Naive B cell (primary cell): ENCODE results near the gene SAMHD1. TPM values are rescaled to one million over a fixed set of nuclear protein-coding genes. Genes with fewer than 3 reads are reported as not detected.
"Not testable (repeated sequence)": the region's sequence is repeated elsewhere in the genome, so short reads cannot be mapped to it uniquely, and the experiment has no call there.

ENCODE experiments used
- ATAC-seq, 2 donors: fragments of 150-1000 bp; cut with Tn5 transposase; 2 replicates each; pipeline ENCODE4 v1.10.0; 2021; ENCODE audit warnings: low read depth in 2 of 2, mild to moderate bottlenecking in 2 of 2, moderate library complexity in 2 of 2
- DNase-seq: peaks from one replicate; pipeline ENCODE4 v3.0.0; 2022
- H3K27ac Mint-ChIP-seq, 6 donors: one replicate each; pipeline ENCODE4 v1.8.0; 2020 to 2022; ENCODE audit warnings: mild to moderate bottlenecking in 6 of 6, mixed read lengths in 6 of 6, moderate library complexity in 5 of 6, inconsistent platforms in 2 of 6
- H3K27me3 Mint-ChIP-seq, 3 donors: one replicate each; pipeline ENCODE4 v1.8.0; 2021 to 2022; ENCODE audit warnings: mixed read lengths in 3 of 3, mild to moderate bottlenecking in 1 of 3
- H3K36me3 Mint-ChIP-seq, 2 donors: one replicate each; pipeline ENCODE4 v1.8.0; 2020 to 2022; ENCODE audit warnings: mixed read lengths in 2 of 2, inconsistent platforms in 1 of 2, mild to moderate bottlenecking in 1 of 2
- H3K4me1 Mint-ChIP-seq, 3 donors: one replicate each; pipeline ENCODE4 v1.8.0; 2020 to 2022; ENCODE audit warnings: mixed read lengths in 3 of 3, inconsistent platforms in 1 of 3, mild to moderate bottlenecking in 1 of 3, moderate library complexity in 1 of 3
- H3K4me3 Mint-ChIP-seq, 8 donors: one replicate each; pipeline ENCODE4 v1.8.0; 2020 to 2022; ENCODE audit warnings: mild to moderate bottlenecking in 8 of 8, mixed read lengths in 8 of 8, moderate library complexity in 8 of 8, inconsistent platforms in 2 of 8
- H3K9me3 Mint-ChIP-seq, 7 donors: one replicate each; pipeline ENCODE4 v1.8.0; 2020 to 2022; ENCODE audit warnings: mixed read lengths in 7 of 7, mild to moderate bottlenecking in 5 of 7, inconsistent platforms in 2 of 7, moderate library complexity in 1 of 7
- polyA plus RNA-seq, 6 donors: library from polyadenylated mRNA; unstranded; fragments of 300-500 nt; fragmentation: Illumina TruSeq; gene quantifications; one replicate each; pipeline ENCODE4 v1.2.3, GENCODE V29; 2021; ENCODE audit warnings: low read depth in 6 of 6

Gene SAMHD1
- polyA plus RNA-seq, 6 donors from 2014 or later: 13.8 to 25.1 (median 20.1) TPM

DNA sequence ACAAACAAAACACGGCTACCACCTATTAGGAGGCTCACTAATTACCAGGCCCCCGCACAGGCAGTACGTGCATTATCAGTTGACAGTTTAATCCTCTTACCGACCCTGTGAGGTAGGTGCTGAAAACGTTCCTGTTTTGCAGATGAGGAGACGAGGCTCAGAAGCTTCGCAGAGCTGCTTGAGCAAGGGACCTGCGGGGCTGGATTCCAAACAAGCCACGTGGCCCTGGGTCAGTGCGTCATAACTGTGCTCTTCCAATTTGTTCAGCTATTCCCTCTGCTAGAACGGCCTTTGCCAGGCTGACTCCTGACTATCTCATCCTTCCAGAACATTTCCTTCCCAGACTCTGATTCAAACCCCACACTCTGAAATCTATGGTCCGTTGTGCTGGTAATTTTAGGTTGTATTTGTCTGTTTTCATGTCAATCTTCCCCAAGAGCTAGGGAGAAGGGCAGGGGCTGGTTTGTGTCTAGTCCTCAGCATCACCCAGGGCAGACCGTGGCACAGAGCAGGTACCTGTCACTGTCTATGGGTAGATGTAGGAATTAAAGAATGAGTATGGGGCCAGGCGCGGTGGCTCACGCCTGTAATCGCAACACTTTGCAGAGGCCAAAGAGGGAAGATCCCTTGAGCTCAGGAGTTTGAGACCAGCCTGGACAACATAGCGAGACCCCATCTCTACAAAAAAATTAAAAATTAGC lies 104.3 kb downstream of the SAMHD1 start:
- DNase-seq: no peak
- ATAC-seq: no peak
- H3K36me3 Mint-ChIP-seq: no peaks in the 10 kb centered on the region
- H3K4me1 Mint-ChIP-seq: peaks cover 44 to 88% (median 79%) of the 10 kb centered on the region in 3 donors
- H3K27ac Mint-ChIP-seq: peak overlapping the region; percentile 94 to 99 (median 96)
- H3K4me3 Mint-ChIP-seq: peak overlapping the region in 6 of 8 donors; percentile 15 to 91 (median 33)
- no peaks in the 10 kb centered on the region for H3K27me3 Mint-ChIP-seq
- peaks cover 0 to 3% (median 0%) of the 10 kb centered on the region in 7 donors for H3K9me3 Mint-ChIP-seq

DNA sequence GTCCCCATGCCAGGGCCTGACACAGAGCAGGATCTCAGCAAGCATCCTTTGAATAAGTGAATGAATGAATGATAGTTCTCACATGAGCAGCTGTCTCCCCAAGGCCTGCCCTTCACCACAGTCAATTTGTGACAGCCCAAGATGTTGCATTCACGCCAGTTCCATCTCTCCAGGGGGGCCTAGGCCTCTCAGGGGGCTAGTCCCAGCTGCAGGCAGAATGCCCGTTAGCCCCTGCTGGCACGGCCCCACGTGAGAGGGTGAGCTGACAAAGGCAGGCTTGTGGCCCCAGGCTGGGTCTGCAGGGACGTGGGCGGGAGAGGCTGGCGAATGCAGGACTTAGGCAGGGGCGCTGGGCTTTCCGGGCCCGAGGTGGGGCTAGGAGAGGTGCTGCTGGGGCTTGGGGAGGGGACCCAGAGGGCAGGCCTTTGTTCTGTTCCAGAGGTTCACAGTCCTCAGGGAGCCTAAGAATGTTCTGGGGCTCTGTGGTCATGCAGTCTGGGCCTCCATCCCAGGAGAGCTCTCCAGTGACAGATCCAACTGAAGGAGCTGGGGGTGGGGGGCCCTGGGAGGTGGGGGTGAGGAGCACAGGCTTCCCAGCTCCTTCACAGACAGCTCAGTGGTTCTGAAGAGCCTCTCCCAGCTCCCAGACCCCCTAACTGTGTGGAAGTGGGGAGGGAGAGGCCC lies 106.1 kb downstream of the SAMHD1 start:
- peak overlapping the region; percentile 66 to 91 (median 76) for H3K4me3 Mint-ChIP-seq
- H3K27ac Mint-ChIP-seq: peak overlapping the region; percentile 94 to 99 (median 96)
- ATAC-seq (no peak), DNase-seq (no peak)
- no peaks in the 10 kb centered on the region for H3K36me3 Mint-ChIP-seq
- no peaks in the 10 kb centered on the region for H3K27me3 Mint-ChIP-seq
- H3K9me3 Mint-ChIP-seq: no peaks in the 10 kb centered on the region
- H3K4me1 Mint-ChIP-seq: peaks cover 44 to 87% (median 79%) of the 10 kb centered on the region in 3 donors

DNA sequence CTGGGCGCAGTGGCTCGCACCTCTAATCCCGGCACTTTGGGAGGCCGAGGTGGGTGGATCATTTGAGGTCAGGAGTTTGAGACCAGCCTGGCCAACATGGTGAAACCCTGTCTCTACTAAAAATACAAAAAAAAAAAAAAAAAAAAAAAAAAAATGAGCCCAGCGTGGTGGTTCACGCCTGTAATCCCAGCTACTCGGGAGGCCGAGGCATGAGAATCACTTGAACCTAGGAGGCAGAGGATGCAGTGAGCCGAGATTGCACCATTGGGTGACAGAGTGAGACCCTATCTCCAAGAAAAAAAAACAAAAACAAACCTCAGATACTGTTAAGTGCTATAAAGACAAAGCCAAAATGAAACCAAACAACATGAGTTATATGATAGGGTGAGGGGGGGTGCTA lies 110.5 kb downstream of the SAMHD1 start:
- H3K27me3 Mint-ChIP-seq, H3K36me3 Mint-ChIP-seq, H3K9me3 Mint-ChIP-seq, DNase-seq, ATAC-seq: not testable (repeated sequence)
- H3K4me3 Mint-ChIP-seq: peak overlapping the region in 5 of 8 donors; percentile 4 to 87 (median 44)
- H3K4me1 Mint-ChIP-seq: peaks cover 43 to 82% (median 78%) of the 10 kb centered on the region in 3 donors
- peak overlapping the region; percentile 94 to 99 (median 98) for H3K27ac Mint-ChIP-seq

Other genes starting within 250 kb of the SAMHD1 start
- gene NDRG3, start 205.6 kb downstream of the SAMHD1 start, polyA plus RNA-seq: 10 to 100 TPM; 45.1 to 70.3 (median 51.2) TPM
- 10 to 100 TPM; 22.5 to 35.9 (median 27.6) TPM for gene DSN1, start 177.9 kb downstream of the SAMHD1 start, polyA plus RNA-seq
- gene TLDC2, start 75.6 kb downstream of the SAMHD1 start, polyA plus RNA-seq: under 1 TPM in 1 of 6 donors, not detected in 5; 0.27 TPM
- 10 to 100 TPM in 1 of 6 donors, 1 to 10 TPM in 5; 3.3 to 15.4 (median 7.0) TPM for gene RBL1, start 144.3 kb upstream of the SAMHD1 start, polyA plus RNA-seq
- 100 to 1,000 TPM; 190 to 343 (median 199) TPM for gene RPN2, start 227.6 kb upstream of the SAMHD1 start, polyA plus RNA-seq
- gene MROH8, start 227.8 kb upstream of the SAMHD1 start, polyA plus RNA-seq: 1 to 10 TPM in 5 of 6 donors, under 1 TPM in 1; 0.89 to 3.9 (median 2.2) TPM